Measurements from ENCODE around the gene KCNJ1. TPM values are rescaled to one million over a fixed set of nuclear protein-coding genes. Genes with fewer than 3 reads are reported as not detected.

KCNJ1 gene
- total and polyA plus RNA-seq, 10 of the 15 experiments (the other 5 are each of a cell fraction or from before 2014, with no cell fraction given): not detected

DNA sequence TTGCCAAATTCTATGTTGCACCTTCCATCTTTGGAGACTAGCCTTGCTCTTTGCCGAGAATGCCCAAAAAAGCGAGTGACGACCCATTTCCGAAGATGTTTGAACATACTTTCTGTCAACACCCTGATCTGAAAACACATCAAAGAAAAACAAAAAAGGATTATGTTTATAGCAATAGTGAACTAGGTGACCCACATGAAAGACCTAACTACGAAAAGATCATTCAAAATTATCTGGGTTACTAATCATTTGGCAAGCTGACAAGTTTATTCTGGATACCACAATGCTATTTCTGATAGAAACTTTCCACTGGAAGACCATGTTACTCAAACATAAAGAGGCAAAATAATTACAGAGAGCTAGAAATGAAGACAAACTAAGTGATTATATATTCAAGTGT lies 27.0 kb downstream of the KCNJ1 start:
- CTCF ChIA-PET: interaction anchor here (0.6 to 11.8 kb wide), 6 partner anchors 9 to 682 kb away, joined by 3 to 80 read pairs (median 5); no protein-coding TSS in a partner anchor
- Histone ChIP-seq H4K20me1 (ENCODE audit: control insufficient read depth, insufficient read depth) (no peaks in the 10 kb centered on the region), H3K9me3 (replicated peaks; ENCODE audit: control insufficient read depth, insufficient read depth, low read length) (no peaks in the 10 kb centered on the region), H3K27ac (ENCODE audit: control insufficient read depth, insufficient read depth) (no peak overlapping the region), H3K4me1 (ENCODE audit: control insufficient read depth, insufficient read depth, low read length) (peaks cover 25% of the 10 kb centered on the region), H3K36me3 (ENCODE audit: control insufficient read depth in 2 of 2, insufficient read depth in 2 of 2, low read length in 1 of 2) (no peaks in the 10 kb centered on the region), H3K79me2 (ENCODE audit: control insufficient read depth, insufficient read depth, low read length) (no peaks in the 10 kb centered on the region), H3K4me3 (no peak overlapping the region), H3K9ac (ENCODE audit: control insufficient read depth, insufficient read depth, low read length) (no peak overlapping the region), H3K27me3 (replicated peaks in 1 of 2; ENCODE audit: control insufficient read depth in 2 of 2, insufficient read depth in 2 of 2, low read length in 1 of 2) (no peaks in the 10 kb centered on the region), H2AFZ (ENCODE audit: control insufficient read depth, low read depth, low read length) (no peak overlapping the region), H3K4me2 (ENCODE audit: control insufficient read depth, insufficient read depth) (no peak overlapping the region)
- TF ChIP-seq RUNX3 (IDR thresholded peaks at IDR 0.05; ENCODE audit: low read length): peak; percentile 34; the same call in 1 of the 2 replicates
- TF ChIP-seq ZBED1 (IDR thresholded peaks at IDR 0.05; ENCODE audit: borderline replicate concordance): no peak
- peak; percentile 66; the same call in 1 of the 2 replicates for TF ChIP-seq MEF2A (IDR thresholded peaks at IDR 0.05; ENCODE audit: insufficient read depth, low read depth, low read length)
- no peak for TF ChIP-seq CBFB (IDR thresholded peaks at IDR 0.05; ENCODE audit: low read depth)
- TF ChIP-seq, protein P1, sequence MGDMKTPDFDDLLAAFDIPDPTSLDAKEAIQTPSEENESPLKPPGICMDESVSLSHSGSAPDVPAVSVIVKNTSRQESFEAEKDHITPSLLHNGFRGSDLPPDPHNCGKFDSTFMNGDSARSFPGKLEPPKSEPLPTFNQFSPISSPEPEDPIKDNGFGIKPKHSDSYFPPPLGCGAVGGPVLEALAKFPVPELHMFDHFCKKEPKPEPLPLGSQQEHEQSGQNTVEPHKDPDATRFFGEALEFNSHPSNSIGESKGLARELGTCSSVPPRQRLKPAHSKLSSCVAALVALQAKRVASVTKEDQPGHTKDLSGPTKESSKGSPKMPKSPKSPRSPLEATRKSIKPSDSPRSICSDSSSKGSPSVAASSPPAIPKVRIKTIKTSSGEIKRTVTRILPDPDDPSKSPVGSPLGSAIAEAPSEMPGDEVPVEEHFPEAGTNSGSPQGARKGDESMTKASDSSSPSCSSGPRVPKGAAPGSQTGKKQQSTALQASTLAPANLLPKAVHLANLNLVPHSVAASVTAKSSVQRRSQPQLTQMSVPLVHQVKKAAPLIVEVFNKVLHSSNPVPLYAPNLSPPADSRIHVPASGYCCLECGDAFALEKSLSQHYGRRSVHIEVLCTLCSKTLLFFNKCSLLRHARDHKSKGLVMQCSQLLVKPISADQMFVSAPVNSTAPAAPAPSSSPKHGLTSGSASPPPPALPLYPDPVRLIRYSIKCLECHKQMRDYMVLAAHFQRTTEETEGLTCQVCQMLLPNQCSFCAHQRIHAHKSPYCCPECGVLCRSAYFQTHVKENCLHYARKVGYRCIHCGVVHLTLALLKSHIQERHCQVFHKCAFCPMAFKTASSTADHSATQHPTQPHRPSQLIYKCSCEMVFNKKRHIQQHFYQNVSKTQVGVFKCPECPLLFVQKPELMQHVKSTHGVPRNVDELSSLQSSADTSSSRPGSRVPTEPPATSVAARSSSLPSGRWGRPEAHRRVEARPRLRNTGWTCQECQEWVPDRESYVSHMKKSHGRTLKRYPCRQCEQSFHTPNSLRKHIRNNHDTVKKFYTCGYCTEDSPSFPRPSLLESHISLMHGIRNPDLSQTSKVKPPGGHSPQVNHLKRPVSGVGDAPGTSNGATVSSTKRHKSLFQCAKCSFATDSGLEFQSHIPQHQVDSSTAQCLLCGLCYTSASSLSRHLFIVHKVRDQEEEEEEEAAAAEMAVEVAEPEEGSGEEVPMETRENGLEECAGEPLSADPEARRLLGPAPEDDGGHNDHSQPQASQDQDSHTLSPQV (IDR thresholded peaks at IDR 0.05): no peak
- peak; percentile 44; the same call in 1 of the 2 replicates for TF ChIP-seq TCF7 (IDR thresholded peaks at IDR 0.05; ENCODE audit: borderline replicate concordance)
- TF ChIP-seq RELA (IDR thresholded peaks at IDR 0.05; ENCODE audit: borderline replicate concordance, partially characterized antibody): no peak
- in situ Hi-C loops (cut with MboI) (loop anchor here (25.0 kb wide), 1 partner anchor 203 kb away; no protein-coding TSS in a partner anchor), intact Hi-C loops (cut with micrococcal nuclease; ENCODE audit: unreplicated experiment) (no loop called here)
- SMC1A ChIA-PET (ENCODE audit: uncharacterized antibody, unreplicated experiment): interaction anchor here (1.0 to 10.5 kb wide), 6 partner anchors 9 to 683 kb away, joined by 3 to 89 read pairs (median 4); no protein-coding TSS in a partner anchor
- ATAC-seq: no peak
- DNase-seq (ENCODE audit: low read depth, low spot score): no peak
- RAD21 ChIA-PET (ENCODE audit: unreplicated experiment): interaction anchor here (1.1 to 2.8 kb wide), 2 partner anchors 9 to 212 kb away, joined by 4 to 14 read pairs; no protein-coding TSS in a partner anchor
- POLR2A ChIA-PET: interaction anchor here (1.8 kb wide), 1 partner anchor 9 kb away, joined by 4 read pairs; no protein-coding TSS in a partner anchor
- 85% methylated on average over 5 of the region's 5 CpGs for WGBS (ENCODE audit: insufficient coverage, insufficient replicate concordance, low lambda C conversion rate, missing lambda C conversion rate)
- BruUV-seq (replicated peaks): no TSS peak
- no peak for FAIRE-seq

All from GM12878 (cell line).